ENCODE results near the gene FAM76A. TPM values are rescaled to one million over a fixed set of nuclear protein-coding genes. Genes with fewer than 3 reads are reported as not detected.
"Not testable (repeated sequence)": the region's sequence is repeated elsewhere in the genome, so short reads cannot be mapped to it uniquely, and the experiment has no call there.

FAM76A gene
- total and polyA plus RNA-seq, 3 donors from 2014 or later = 22.6 to 26.6 (median 23.0) TPM

GRCh38 chr1:27795601-27796000 lies 69.8 kb downstream of the FAM76A start:
- H3K4me1 ChIP-seq = no peaks in the 10 kb centered on the region
- no peak overlapping the region for H3K4me3 ChIP-seq
- no peaks in the 10 kb centered on the region for H3K36me3 ChIP-seq (ENCODE audit: low read depth, missing control alignments)
- TF ChIP-seq POLR2A (IDR thresholded peaks at IDR 0.05) = no peak
- no peak for TF ChIP-seq CTCF (IDR thresholded peaks at IDR 0.05)
- no peaks in the 10 kb centered on the region for H3K27me3 ChIP-seq
- intact Hi-C loops (cut with DNase I; ENCODE audit: low total_unique reads) = no loop called here
- 57 to 62% methylated on average over 1 of the region's 1 CpG for WGBS, 2 donors
- H3K9me3 ChIP-seq = no peaks in the 10 kb centered on the region
- no peak overlapping the region for H3K27ac ChIP-seq
- DNase-seq = no peak

GRCh38 chr1:27804791-27805190 lies 79.0 kb downstream of the FAM76A start:
- TF ChIP-seq CTCF (IDR thresholded peaks at IDR 0.05) = no peak
- no peak for TF ChIP-seq POLR2A (IDR thresholded peaks at IDR 0.05)
- H3K4me1 ChIP-seq = no peaks in the 10 kb centered on the region
- intact Hi-C loops (cut with DNase I; ENCODE audit: low total_unique reads) = no loop called here
- no peaks in the 10 kb centered on the region for H3K9me3 ChIP-seq
- 93 to 94% methylated on average over 5 of the region's 5 CpGs for WGBS, 2 donors
- no peaks in the 10 kb centered on the region for H3K36me3 ChIP-seq (ENCODE audit: low read depth, missing control alignments)
- H3K27ac ChIP-seq = no peak overlapping the region
- no peak overlapping the region for H3K4me3 ChIP-seq
- DNase-seq = no peak
- no peaks in the 10 kb centered on the region for H3K27me3 ChIP-seq

GRCh38 chr1:27806758-27807157 lies 81.0 kb downstream of the FAM76A start:
- H3K4me3 ChIP-seq = no peak overlapping the region
- H3K36me3 ChIP-seq (ENCODE audit: low read depth, missing control alignments) = no peaks in the 10 kb centered on the region
- no peak for TF ChIP-seq CTCF (IDR thresholded peaks at IDR 0.05)
- TF ChIP-seq POLR2A (IDR thresholded peaks at IDR 0.05) = no peak
- H3K9me3 ChIP-seq = no peaks in the 10 kb centered on the region
- H3K27ac ChIP-seq = no peak overlapping the region
- DNase-seq = no peak
- 91 to 94% methylated on average over 7 of the region's 7 CpGs for WGBS, 2 donors
- no peaks in the 10 kb centered on the region for H3K4me1 ChIP-seq
- H3K27me3 ChIP-seq = no peaks in the 10 kb centered on the region
- intact Hi-C loops (cut with DNase I; ENCODE audit: low total_unique reads) = no loop called here

- WGBS, 2 donors = 79 to 88% methylated on average over 2 of the region's 2 CpGs
- DNase-seq = no peak
- TF ChIP-seq POLR2A (IDR thresholded peaks at IDR 0.05) (no peak), CTCF (IDR thresholded peaks at IDR 0.05) (no peak)
- Histone ChIP-seq H3K27ac (no peak overlapping the region), H3K4me3 (no peak overlapping the region), H3K9me3 (no peaks in the 10 kb centered on the region), H3K36me3 (ENCODE audit: low read depth, missing control alignments) (no peaks in the 10 kb centered on the region), H3K27me3 (no peaks in the 10 kb centered on the region), H3K4me1 (no peaks in the 10 kb centered on the region)
- intact Hi-C loops (cut with DNase I; ENCODE audit: low total_unique reads) = no loop called here
Observed at GRCh38 chr1:27807385-27807784, 81.6 kb downstream of the FAM76A start.

GRCh38 chr1:27808131-27808530 lies 82.4 kb downstream of the FAM76A start:
- H3K27me3 ChIP-seq; H3K36me3 ChIP-seq (ENCODE audit: low read depth, missing control alignments); intact Hi-C loops (cut with DNase I; ENCODE audit: low total_unique reads); H3K27ac ChIP-seq; H3K4me1 ChIP-seq; H3K9me3 ChIP-seq; DNase-seq; H3K4me3 ChIP-seq: not testable (repeated sequence)
- WGBS, 2 donors = 89 to 97% methylated on average over 3 of the region's 3 CpGs

All from testis (tissue), 3 donors.